Upper lobe of right lung (tissue), 1 donor: ENCODE results near the gene NCF4. TPM values are rescaled to one million over a fixed set of nuclear protein-coding genes. Genes with fewer than 3 reads are reported as not detected.

Experiments used
- ATAC-seq: fragments of 200-7000 bp; cut with Tn5 transposase; one replicate; pipeline ENCODE4 v1.9.1; 2020; ENCODE audit warnings: mild to moderate bottlenecking, moderate library complexity
- DNase-seq: peaks from one replicate; pipeline ENCODE4 v3.0.0-alpha.2; 2020
- H3K27ac ChIP-seq: fragments of 200-600 bp; one replicate; pipeline ENCODE4 v1.8.0; 2022
- H3K27me3 ChIP-seq: fragments of 200-600 bp; one replicate; pipeline ENCODE4 v1.8.0; 2022; ENCODE audit warnings: mild to moderate bottlenecking
- H3K36me3 ChIP-seq: fragments of 200-600 bp; one replicate; pipeline ENCODE4 v1.8.0; 2022
- H3K4me1 ChIP-seq: fragments of 200-600 bp; one replicate; pipeline ENCODE4 v1.8.0; 2022
- H3K4me3 ChIP-seq: fragments of 200-600 bp; one replicate; pipeline ENCODE4 v1.8.0; 2022; ENCODE audit warnings: mild to moderate bottlenecking
- H3K9me3 ChIP-seq: fragments of 200-600 bp; one replicate; pipeline ENCODE4 v1.8.0; 2022
- intact Hi-C: fragments of 100-400 bp; cut with DNase I; formaldehyde crosslinking; loops from one replicate; pipeline ENCODE4 v1.11.0; 2022
- total RNA-seq: library from RNA; stranded (reverse); fragmentation: NEBNext Ultra II Directional; extraction: Animal tissue kit (Norgen Biotek cat#: 25700); gene quantifications from one replicate; pipeline ENCODE4 v1.2.1, GENCODE V29; 2021
- TF ChIP-seq, protein P1 (sequence below): fragments of 200-600 bp; IDR thresholded peaks from one replicate; pipeline ENCODE4 v1.8.0; 2022; ENCODE audit warnings: antibody characterized with exemption
- donor health status: DM: no; HTN: yes; CAD: no; lungs with severe emphysema.

NCF4 gene
- total RNA-seq, 1 donor from 2014 or later = 37.0 TPM

DNA sequence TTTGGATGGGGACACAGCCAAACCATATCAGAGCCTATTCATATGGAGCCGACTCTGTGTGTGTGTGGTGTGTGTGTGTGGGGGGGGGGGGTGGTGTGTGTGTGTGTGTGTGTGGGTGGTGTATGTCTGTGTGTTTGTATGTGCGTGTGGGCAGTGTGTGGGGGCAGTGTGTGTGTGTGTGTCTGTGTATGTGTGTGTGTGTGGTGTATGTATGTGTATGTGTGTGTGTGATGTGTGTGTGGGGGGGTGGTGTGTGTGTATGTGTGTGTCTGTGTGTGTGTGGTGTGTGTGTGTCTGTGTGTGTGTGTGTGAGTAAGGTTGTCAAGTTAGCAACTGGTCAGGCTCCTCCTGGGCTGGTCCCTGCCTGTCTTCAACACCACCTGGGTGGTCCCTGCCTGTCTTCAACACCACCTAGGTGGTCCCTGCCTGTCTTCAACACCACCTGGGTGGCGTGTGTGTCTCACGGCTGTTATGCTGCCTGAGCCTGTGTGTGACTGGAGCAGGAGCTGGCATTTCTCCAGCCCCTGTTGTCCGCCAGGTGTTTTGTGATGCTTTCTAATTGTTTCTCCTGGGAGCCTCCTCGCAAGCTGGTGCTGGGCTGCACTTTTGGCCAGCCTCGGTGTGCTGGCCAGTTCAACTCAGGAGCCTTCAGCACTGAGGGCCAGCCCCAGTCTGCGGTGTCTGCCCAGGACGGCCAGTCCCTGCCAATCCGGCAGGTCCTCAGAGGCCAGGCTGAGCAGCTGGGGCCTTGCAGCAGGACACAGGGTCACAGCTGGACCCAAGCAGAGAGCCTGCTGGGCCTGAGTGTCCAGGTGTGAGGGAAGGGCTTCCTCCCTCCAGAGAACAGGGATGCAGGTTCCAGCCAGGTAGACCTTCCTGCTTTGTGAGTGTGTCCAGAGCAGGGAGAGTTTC lies 22.4 kb upstream of the NCF4 start:
- Histone ChIP-seq H3K4me1 (no peaks in the 10 kb centered on the region), H3K9me3 (no peaks in the 10 kb centered on the region), H3K4me3 (no peak overlapping the region), H3K36me3 (no peaks in the 10 kb centered on the region), H3K27ac (no peak overlapping the region), H3K27me3 (peaks cover 15% of the 10 kb centered on the region)
- ATAC-seq (no peak), DNase-seq (peak; percentile 22)
- intact Hi-C loops = no loop called here
- TF ChIP-seq, protein P1, sequence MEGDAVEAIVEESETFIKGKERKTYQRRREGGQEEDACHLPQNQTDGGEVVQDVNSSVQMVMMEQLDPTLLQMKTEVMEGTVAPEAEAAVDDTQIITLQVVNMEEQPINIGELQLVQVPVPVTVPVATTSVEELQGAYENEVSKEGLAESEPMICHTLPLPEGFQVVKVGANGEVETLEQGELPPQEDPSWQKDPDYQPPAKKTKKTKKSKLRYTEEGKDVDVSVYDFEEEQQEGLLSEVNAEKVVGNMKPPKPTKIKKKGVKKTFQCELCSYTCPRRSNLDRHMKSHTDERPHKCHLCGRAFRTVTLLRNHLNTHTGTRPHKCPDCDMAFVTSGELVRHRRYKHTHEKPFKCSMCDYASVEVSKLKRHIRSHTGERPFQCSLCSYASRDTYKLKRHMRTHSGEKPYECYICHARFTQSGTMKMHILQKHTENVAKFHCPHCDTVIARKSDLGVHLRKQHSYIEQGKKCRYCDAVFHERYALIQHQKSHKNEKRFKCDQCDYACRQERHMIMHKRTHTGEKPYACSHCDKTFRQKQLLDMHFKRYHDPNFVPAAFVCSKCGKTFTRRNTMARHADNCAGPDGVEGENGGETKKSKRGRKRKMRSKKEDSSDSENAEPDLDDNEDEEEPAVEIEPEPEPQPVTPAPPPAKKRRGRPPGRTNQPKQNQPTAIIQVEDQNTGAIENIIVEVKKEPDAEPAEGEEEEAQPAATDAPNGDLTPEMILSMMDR = no peak

DNA sequence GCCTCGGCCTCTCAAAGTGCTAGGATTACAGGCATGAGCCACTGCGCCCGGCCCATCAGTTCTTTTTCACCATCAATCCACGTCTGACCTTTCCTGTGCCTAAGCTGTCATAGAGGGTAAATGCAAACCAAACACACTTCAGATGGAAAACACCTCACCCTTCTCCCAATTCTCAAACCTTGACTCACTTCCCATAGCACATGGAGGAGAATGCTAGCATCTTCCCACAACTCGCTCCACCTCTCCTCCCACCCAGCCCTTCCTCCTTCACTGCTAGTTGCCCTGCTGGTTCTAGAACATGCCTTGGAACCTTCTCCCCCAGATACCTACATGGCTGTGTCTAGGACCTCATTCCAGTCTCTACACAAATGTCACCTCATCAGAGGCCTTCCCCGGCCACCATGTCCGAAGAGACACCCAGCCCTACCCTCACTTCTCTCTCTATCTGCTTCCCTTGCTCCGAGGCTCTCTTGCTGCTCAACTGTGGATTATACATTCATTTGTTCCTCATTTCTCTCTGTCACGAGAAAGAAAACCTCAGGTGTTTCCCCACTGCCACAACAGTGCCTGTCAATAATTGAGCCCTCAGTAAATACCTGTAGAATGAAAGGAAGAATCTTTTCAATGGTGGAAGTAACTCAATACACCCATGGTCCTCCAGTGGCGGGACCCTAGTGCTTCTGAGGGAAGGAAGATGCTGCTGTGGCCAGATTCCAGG lies 21.3 kb upstream of the NCF4 start:
- Histone ChIP-seq H3K36me3 (no peaks in the 10 kb centered on the region), H3K9me3 (no peaks in the 10 kb centered on the region), H3K27me3 (peaks cover 22% of the 10 kb centered on the region), H3K27ac (no peak overlapping the region), H3K4me3 (no peak overlapping the region), H3K4me1 (no peaks in the 10 kb centered on the region)
- TF ChIP-seq, protein P1 = no peak
- intact Hi-C loops = no loop called here
- DNase-seq (peak; percentile 15), ATAC-seq (no peak)

DNA sequence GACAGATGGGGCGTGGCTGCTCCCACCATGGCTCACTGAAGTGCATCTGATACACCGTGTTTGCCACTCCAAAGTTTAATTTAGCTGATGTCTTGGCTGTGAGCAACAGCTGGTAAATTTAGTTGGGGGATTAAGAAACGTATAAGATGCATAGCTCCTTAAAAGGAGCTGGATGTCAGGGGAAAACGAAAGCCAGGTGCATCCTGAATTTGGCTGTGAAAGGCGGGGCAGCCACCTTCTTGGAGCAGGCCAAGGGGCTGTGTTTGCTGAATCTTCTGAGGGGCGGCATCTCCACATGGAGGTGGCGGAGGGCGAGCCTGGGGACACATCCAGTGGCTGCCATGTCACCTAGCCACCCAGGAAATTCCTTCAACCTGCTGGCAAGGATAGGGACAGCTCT lies 20.7 kb upstream of the NCF4 start:
- ATAC-seq (no peak), DNase-seq (peak; percentile 17)
- Histone ChIP-seq H3K27ac (no peak overlapping the region), H3K4me3 (no peak overlapping the region), H3K9me3 (no peaks in the 10 kb centered on the region), H3K4me1 (no peaks in the 10 kb centered on the region), H3K36me3 (no peaks in the 10 kb centered on the region), H3K27me3 (peaks cover 28% of the 10 kb centered on the region)
- TF ChIP-seq, protein P1 = no peak
- intact Hi-C loops = no loop called here

DNA sequence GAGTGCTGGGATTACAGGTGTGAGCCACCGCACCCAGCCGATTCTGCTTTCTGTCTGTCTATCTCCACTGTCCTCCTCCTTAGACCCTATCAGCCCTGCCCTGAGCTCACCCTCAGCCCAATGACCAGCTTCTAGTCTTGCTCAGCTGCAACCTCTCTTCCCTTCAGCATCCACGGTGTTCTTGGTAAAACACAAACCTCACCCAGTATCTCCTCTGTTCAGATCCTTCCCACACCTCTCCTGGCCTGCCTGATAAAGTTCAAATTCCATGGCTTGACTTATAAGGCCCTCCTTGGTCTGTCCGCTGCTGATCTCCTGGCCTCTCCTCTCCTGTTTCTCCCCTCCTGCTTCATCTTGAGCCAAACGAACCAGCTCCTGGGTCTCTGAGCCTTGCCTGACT lies 14.5 kb upstream of the NCF4 start:
- Histone ChIP-seq H3K27ac (no peak overlapping the region), H3K9me3 (no peaks in the 10 kb centered on the region), H3K36me3 (no peaks in the 10 kb centered on the region), H3K4me1 (no peaks in the 10 kb centered on the region), H3K4me3 (no peak overlapping the region), H3K27me3 (peaks cover 44% of the 10 kb centered on the region)
- ATAC-seq (no peak), DNase-seq (peak; percentile 17)
- intact Hi-C loops = no loop called here
- TF ChIP-seq, protein P1 = no peak

GRCh38 chr22:36846949-36847348 lies 13.9 kb upstream of the NCF4 start:
- H3K27ac ChIP-seq = no peak overlapping the region
- DNase-seq (peak; percentile 17), ATAC-seq (no peak)
- intact Hi-C loops = no loop called here
- H3K27me3 ChIP-seq = peaks cover 44% of the 10 kb centered on the region
- TF ChIP-seq, protein P1 = no peak
- H3K9me3 ChIP-seq = no peaks in the 10 kb centered on the region
- no peaks in the 10 kb centered on the region for H3K36me3 ChIP-seq
- H3K4me3 ChIP-seq = no peak overlapping the region
- no peaks in the 10 kb centered on the region for H3K4me1 ChIP-seq
